Measurements from ENCODE around the gene ECHDC3.

Gene ECHDC3

DNA sequence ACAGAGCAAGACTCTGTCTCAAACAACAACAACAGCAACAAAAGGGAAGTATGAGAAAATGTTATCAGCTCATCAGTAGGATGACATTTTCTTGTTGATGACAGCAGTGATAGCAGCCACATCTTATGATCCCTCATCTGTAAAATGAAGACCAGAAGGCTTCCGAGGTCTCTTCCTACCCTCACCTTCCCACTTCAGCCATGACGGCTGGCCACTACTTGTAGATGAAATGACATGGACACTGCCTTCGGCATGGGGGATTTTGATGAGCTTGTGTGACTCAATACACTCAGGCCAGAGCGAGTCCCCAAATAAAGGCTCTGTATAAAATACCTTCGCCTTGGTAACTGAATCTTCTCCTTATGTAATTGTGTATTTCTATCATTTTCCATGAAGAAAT is 6.7 kb downstream of the ECHDC3 start:
- no peak for DNase-seq (ENCODE audit: low spot score)

GRCh38 chr10:11750420-11750819 is 8.2 kb downstream of the ECHDC3 start:
- DNase-seq (ENCODE audit: low spot score), result no peak

- no peak for DNase-seq (ENCODE audit: low spot score)
Observed at GRCh38 chr10:11754173-11754572, 12.0 kb downstream of the ECHDC3 start.

- no peak for DNase-seq (ENCODE audit: low spot score)
Observed at GRCh38 chr10:11754620-11755019, 12.4 kb downstream of the ECHDC3 start.

- DNase-seq (ENCODE audit: low spot score), result no peak
Observed at GRCh38 chr10:11755512-11756263, 13.5 kb downstream of the ECHDC3 start.

GRCh38 chr10:11756766-11757315 is 14.7 kb downstream of the ECHDC3 start:
- DNase-seq (ENCODE audit: low spot score), result no peak

DNA sequence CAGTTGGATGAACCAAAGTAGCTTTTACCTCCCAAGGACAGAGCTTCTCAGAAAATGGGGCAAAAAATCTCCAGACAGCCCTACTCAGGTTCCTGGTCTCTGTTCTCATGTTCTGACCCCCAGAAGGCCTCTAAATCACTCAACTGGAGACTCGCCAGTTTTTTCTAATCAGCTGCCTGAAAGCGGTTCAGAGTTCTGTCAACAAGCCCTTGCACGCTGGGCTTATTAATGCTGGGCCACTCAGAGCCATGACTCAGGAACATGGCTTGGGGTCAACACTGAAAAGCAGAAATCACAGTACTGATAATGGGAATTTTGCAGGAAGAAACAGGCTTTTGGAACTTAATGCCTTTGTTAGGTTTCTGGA is 15.3 kb downstream of the ECHDC3 start:
- DNase-seq (ENCODE audit: low spot score), result no peak

DNA sequence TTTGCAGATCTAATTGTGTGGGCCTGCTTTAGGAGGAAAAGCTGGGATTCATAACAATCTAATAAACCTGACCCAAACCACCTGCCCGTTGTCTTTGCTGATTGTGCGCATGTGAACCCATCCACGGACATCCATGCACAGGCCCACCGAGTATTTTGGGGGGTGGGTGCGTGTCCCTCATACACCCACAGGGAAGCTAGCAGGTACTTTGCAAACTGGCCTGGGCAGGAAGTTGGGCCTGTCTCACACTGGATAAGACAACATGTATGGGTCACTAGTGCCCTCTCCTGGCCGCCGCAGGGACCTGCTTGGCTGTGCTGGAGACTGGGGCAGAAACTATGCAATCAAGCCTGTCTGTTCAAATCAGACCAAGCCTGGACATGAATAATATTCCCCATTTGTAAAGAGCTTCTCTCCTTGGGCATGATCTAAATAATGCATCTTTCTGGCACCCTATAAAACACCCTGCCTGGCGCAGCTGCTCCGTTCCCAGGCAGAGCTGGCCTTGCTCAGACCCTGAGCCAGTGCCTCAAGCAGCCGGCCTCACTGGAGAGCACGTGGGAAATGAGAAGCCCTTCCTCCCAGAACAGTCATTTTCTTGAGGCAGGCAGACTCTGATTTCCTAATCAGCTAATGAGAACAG is 15.8 kb downstream of the ECHDC3 start:
- peak; percentile 87 for DNase-seq (ENCODE audit: low spot score)

- no peak for DNase-seq (ENCODE audit: low spot score)
Observed at GRCh38 chr10:11758527-11759236, 16.5 kb downstream of the ECHDC3 start.

- DNase-seq (ENCODE audit: low spot score), result no peak
Observed at GRCh38 chr10:11759347-11759746, 17.2 kb downstream of the ECHDC3 start.

DNA sequence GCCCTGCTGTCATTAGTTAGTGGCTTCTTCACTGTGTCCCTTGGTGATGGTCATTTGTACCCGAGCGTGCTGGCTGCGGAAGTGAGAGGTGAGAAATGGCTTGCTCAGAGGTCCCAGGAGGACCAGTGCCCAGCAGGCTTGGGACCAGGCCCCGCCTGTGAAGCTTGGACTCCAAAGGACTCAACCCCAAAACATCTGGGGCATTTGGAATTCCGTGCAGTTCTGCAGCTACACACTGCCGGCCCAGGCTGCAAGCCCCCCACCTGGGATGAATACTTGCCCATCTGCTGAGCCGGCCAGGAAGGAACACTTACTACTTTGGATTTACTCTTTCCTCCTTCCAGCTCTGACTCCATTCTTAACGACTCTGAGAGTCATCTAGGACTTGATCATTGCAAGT is 18.0 kb downstream of the ECHDC3 start:
- no peak for DNase-seq (ENCODE audit: low spot score)

- DNase-seq (ENCODE audit: low spot score), result no peak
Observed at GRCh38 chr10:11760861-11761260, 18.7 kb downstream of the ECHDC3 start.

GRCh38 chr10:11761431-11761830 is 19.2 kb downstream of the ECHDC3 start:
- no peak for DNase-seq (ENCODE audit: low spot score)

DNA sequence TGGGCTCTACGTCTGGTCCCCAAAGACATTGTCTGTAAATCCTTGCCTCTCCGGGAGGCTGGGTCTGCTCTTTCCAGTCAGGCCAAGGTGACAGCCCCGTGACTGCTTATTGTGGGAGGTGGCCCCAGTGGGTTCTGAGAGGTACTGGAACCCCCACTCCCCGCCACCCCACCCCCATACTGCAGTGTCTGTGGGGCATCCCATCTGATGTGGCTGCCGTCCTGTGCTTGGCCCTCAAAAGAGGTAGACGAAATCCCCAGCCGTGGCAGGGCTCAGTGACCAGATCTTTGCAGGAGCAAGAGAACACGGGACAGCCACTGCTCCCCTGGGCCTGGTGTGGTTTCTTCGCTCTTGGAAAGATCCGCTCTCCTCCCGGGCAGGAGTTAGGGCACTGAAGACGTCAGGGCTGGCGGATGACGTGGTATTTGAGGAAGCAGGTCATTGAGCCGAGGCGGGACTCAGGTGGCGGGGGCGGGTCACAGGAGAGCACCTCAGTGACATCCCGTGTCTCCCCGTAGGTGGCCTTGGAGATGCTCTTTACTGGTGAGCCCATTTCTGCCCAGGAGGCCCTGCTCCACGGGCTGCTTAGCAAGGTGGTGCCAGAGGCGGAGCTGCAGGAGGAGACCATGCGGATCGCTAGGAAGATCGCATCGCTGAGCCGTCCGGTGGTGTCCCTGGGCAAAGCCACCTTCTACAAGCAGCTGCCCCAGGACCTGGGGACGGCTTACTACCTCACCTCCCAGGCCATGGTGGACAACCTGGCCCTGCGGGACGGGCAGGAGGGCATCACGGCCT is 20.7 kb downstream of the ECHDC3 start:
- no peak for DNase-seq (ENCODE audit: low spot score)

- no peak for DNase-seq (ENCODE audit: low spot score)
Observed at GRCh38 chr10:11763501-11763861, 21.3 kb downstream of the ECHDC3 start.

GRCh38 chr10:11765141-11765540 is 23.0 kb downstream of the ECHDC3 start:
- no peak for DNase-seq (ENCODE audit: low spot score)

GRCh38 chr10:11772575-11773288 is 30.6 kb downstream of the ECHDC3 start:
- DNase-seq (ENCODE audit: low spot score), result no peak

DNA sequence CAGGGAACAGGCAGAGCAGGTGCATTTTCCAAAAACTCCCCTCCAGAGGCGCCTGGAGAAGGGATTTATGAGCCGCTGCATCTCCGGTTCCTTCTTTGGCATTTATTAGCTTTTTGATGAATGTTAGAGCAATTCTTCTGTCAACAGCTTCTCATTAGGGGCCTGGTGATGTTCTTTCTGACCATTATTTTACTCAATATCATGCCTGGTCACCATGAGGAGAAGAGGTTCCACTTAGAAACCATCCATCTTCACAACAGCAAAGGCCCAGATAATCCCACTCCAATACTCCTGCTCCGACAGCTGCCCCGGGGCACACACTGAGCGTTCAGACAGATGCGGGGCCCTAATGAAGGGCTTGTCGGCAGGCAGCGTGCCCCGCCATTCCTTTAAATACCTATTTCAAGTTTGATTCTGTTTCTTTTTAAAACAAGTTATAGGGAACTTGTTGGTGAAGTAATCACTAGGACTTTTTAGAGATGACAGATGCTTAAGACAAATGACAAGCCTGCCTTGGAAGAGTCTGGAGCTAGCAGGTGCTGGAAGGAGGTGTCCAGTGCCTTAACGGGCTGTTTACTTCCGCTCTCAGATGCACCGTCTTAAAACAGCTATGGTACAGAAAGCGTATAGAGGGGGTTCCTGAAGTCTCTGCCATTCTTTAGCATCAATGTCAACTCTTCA is 31.7 kb downstream of the ECHDC3 start:
- no peak for DNase-seq (ENCODE audit: low spot score)

DNA sequence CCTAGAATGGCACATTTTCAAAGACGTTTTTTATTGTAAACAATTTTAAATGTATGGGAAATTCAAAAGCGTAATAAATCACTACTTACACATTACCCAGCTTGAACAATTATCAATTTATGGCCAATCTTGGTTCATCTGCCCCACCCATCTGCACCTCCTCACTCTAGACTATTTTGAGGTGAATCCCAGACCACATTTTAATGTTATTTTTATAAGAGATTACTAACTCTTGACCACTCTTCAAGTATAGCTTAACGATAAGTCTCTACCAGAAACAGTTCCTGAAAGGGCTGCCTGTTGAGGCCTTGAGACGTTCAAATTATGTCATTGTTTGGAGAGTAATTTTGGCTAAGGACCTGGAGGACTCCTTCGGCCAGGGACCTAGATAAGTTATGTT is 33.2 kb downstream of the ECHDC3 start:
- DNase-seq (ENCODE audit: low spot score), result no peak

DNA sequence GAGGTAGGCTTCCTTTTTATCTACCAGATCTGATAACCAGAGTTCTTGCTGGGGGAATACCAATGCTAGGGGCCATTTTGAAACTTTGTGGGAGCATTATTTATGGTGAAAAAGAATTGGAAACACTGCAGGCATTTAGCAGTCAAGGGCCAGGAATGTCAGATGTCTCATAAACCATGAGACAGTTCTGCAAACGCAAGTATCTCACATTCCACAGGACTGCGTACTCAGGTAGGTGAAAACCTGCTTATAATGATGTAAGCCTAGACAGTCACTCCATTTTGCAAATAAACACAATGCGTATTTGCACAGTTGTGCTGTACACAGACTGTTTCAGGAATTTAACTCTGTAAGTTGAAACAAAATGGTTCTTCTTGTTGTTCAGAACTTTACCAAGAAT is 33.9 kb downstream of the ECHDC3 start:
- no peak for DNase-seq (ENCODE audit: low spot score)

DNA sequence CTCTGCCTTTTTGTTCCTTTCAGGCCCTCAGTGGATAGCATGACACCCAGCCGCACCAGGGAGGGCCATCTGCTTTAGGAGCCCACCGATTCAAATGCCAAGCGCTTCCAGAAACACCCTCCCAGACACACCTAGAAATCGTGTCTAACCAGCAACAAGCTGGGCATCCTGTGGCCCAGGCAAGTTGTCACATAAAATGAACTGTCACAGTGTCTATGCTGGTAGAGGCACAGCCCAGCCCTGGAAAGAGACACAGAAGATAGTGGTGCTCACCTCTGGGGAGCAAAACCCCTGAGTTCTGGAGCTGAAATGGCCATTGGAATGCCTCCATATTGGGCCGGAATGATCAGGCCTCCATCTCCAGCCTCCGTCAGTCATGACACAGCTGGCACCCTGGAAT is 38.9 kb downstream of the ECHDC3 start:
- no peak for DNase-seq (ENCODE audit: low spot score)

Data from left forelimb (tissue), 1 donor.